Measurements from ENCODE around the gene KLF7.

DNA sequence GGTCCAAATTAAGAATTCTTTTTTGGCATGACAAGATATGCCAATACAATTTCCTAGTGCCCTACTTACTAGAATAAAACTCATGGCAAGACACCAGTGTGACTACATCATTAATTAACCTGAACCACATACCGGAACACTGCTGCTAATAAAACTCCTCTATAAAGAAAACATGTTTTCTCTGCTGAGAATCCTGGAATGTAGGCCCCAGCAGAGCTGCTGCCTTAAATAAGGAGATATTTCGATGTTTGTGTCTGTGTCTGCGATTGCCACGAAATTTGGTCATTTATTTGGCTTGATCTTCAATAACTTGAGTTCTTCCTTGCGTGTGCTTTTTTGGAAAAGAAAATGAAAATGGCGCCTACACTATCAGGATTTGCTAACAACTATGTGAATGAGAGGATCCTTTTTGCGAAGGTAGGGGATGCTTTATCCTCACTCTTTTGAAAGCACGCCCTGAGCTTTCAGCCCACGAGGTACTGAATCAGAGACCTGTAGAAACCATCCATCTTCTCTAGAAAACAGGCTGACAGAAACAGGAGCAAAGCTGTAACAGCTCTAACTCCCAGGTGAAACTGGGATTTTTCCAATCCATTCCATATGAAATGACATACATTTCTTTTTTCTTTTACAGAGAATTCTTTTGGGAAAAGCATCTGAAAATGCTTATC lies 27.0 kb downstream of the KLF7 start:
- TF ChIP-seq, protein P1, sequence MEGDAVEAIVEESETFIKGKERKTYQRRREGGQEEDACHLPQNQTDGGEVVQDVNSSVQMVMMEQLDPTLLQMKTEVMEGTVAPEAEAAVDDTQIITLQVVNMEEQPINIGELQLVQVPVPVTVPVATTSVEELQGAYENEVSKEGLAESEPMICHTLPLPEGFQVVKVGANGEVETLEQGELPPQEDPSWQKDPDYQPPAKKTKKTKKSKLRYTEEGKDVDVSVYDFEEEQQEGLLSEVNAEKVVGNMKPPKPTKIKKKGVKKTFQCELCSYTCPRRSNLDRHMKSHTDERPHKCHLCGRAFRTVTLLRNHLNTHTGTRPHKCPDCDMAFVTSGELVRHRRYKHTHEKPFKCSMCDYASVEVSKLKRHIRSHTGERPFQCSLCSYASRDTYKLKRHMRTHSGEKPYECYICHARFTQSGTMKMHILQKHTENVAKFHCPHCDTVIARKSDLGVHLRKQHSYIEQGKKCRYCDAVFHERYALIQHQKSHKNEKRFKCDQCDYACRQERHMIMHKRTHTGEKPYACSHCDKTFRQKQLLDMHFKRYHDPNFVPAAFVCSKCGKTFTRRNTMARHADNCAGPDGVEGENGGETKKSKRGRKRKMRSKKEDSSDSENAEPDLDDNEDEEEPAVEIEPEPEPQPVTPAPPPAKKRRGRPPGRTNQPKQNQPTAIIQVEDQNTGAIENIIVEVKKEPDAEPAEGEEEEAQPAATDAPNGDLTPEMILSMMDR (IDR thresholded peaks at IDR 0.05; ENCODE audit: low read depth, low read length, missing input control) = no peak
- TF ChIP-seq, protein P2, sequence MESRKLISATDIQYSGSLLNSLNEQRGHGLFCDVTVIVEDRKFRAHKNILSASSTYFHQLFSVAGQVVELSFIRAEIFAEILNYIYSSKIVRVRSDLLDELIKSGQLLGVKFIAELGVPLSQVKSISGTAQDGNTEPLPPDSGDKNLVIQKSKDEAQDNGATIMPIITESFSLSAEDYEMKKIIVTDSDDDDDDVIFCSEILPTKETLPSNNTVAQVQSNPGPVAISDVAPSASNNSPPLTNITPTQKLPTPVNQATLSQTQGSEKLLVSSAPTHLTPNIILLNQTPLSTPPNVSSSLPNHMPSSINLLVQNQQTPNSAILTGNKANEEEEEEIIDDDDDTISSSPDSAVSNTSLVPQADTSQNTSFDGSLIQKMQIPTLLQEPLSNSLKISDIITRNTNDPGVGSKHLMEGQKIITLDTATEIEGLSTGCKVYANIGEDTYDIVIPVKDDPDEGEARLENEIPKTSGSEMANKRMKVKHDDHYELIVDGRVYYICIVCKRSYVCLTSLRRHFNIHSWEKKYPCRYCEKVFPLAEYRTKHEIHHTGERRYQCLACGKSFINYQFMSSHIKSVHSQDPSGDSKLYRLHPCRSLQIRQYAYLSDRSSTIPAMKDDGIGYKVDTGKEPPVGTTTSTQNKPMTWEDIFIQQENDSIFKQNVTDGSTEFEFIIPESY (IDR thresholded peaks at IDR 0.05) = no peak
- TF ChIP-seq RAD21 (IDR thresholded peaks at IDR 0.05) (no peak), TAF1 (conservative IDR thresholded peaks at IDR 0.05) (no peak)

Data from liver (tissue), 3 donors.